Transverse colon (tissue), 4 donors: Measurements from ENCODE around the gene BTF3L4.

Experiments
- CTCF ChIP-seq, 5 experiments: fragments of 200-600 bp in 3 of 5; fragments of 450-650 bp in 2 of 5; sonication (generic) in 3 of 5; IDR thresholded peaks; 1 replicate in 2 of 5; 2 replicates in 3 of 5; pipeline ENCODE4 v1.5.1; 2016 to 2017; ENCODE audit warnings: antibody characterized with exemption in 5 of 5, inconsistent platforms in 3 of 5, mild to moderate bottlenecking in 2 of 5, moderate library complexity in 1 of 5
- POLR2A ChIP-seq: fragments of 450-650 bp; IDR thresholded peaks from one replicate; pipeline ENCODE4 v1.6.1; 2016; ENCODE audit warnings: antibody characterized with exemption, mild to moderate bottlenecking, moderate library complexity
- POLR2AphosphoS5 ChIP-seq, 3 donors: sonication (generic); formaldehyde crosslinking; IDR thresholded peaks; one replicate each; pipeline ENCODE4 v1.6.1; 2016; ENCODE audit warnings: antibody characterized with exemption in 3 of 3

GRCh38 chr1:52122384-52122783 lies 66.3 kb downstream of the BTF3L4 start:
- TF ChIP-seq POLR2AphosphoS5 (IDR thresholded peaks at IDR 0.05) (no peak), POLR2A (no peak), CTCF (IDR thresholded peaks at IDR 0.05) (no peak)
